Measurements from ENCODE around the gene MUC5B.

- TF ChIP-seq GATA3 (IDR thresholded peaks at IDR 0.05; ENCODE audit: low read depth, low read length) (no peak), GATA2 (IDR thresholded peaks at IDR 0.05; ENCODE audit: low read depth, low read length) (no peak)
Measured at GRCh38 chr11:1237851-1238250, 15.0 kb downstream of the MUC5B start.
